Caco-2 (cell line): ENCODE results near the gene PKIG. TPM values are rescaled to one million over a fixed set of nuclear protein-coding genes. Genes with fewer than 3 reads are reported as not detected.

ENCODE experiments used
- BruUV-seq: library from RNA; stranded (reverse); fragments of 400-500 nt; replicated peaks from 2 replicates; lab custom pipeline; 2021; lab: Mats Ljungman, UMichigan
- CTCF ChIA-PET: fragments of 300-600 bp; sonication (Branson Sonifier 250); formaldehyde crosslinking; loops from one replicate; lab custom pipeline; 2022; ENCODE audit warnings: antibody characterized with exemption; lab: Charles Lee
- POLR2A ChIA-PET: fragments of 300-600 bp; sonication (Branson Sonifier 250); formaldehyde crosslinking; loops from one replicate; lab custom pipeline; 2022; ENCODE audit warnings: antibody characterized with exemption; lab: Charles Lee
- DNase-seq, 2 experiments: peaks; one replicate each; pipeline versions ENCODE4 v3.0.0 to v3.0.0-alpha.2; 2020 to 2022
- H3K27me3 ChIP-seq: replicated peaks from 2 replicates; pipeline ENCODE4 v1.6.0; 2011; ENCODE audit warnings: low read length; ENCODE audit not compliant: control insufficient read depth, insufficient read depth
- H3K36me3 ChIP-seq: 2 replicates; pipeline ENCODE4 v1.5.1; 2011; ENCODE audit warnings: low read length; ENCODE audit not compliant: control insufficient read depth, insufficient read depth
- H3K4me1 ChIP-seq: fragments of 250-450 bp; sonication (Bioruptor Pico); 2 replicates; pipeline ENCODE4 v1.5.1; 2020; ENCODE audit warnings: mild to moderate bottlenecking
- H3K4me3 ChIP-seq: 2 replicates; pipeline ENCODE4 v1.5.1; 2011; ENCODE audit warnings: low read depth, mild to moderate bottlenecking, control low read depth, low read length
- H3K9me3 ChIP-seq: fragments of 250-450 bp; sonication (Bioruptor Pico); 2 replicates; pipeline ENCODE4 v1.5.1; 2020; ENCODE audit warnings: mild to moderate bottlenecking, moderate library complexity
- H3K27ac Mint-ChIP-seq: one replicate; pipeline ENCODE4 v1.8.0; 2022; ENCODE audit warnings: mixed read lengths; ENCODE audit not compliant: unreplicated experiment
- H3K27me3 Mint-ChIP-seq: one replicate; pipeline ENCODE4 v1.8.0; 2022; ENCODE audit warnings: mixed read lengths; ENCODE audit not compliant: insufficient read depth, unreplicated experiment
- H3K36me3 Mint-ChIP-seq: one replicate; pipeline ENCODE4 v1.8.0; 2022; ENCODE audit warnings: mild to moderate bottlenecking, mixed read lengths; ENCODE audit not compliant: insufficient read depth, unreplicated experiment
- H3K4me1 Mint-ChIP-seq: one replicate; pipeline ENCODE4 v1.8.0; 2022; ENCODE audit warnings: low read depth, mixed read lengths; ENCODE audit not compliant: unreplicated experiment
- H3K4me3 Mint-ChIP-seq: one replicate; pipeline ENCODE4 v1.8.0; 2022; ENCODE audit warnings: mild to moderate bottlenecking, moderate library complexity, mixed read lengths; ENCODE audit not compliant: unreplicated experiment
- H3K9me3 Mint-ChIP-seq: one replicate; pipeline ENCODE4 v1.8.0; 2022; ENCODE audit warnings: mixed read lengths; ENCODE audit not compliant: unreplicated experiment
- CTCF ChIP-seq, 2 experiments: fragments of 200-600 bp in 1 of 2; IDR thresholded peaks; 1 replicate in 1 of 2; 2 replicates in 1 of 2; pipeline versions ENCODE4 v1.5.1 to v1.8.0; 2011 to 2022; ENCODE audit warnings: antibody characterized with exemption in 1 of 2, control low read depth in 1 of 2, inconsistent platforms in 1 of 2, low read depth in 1 of 2, low read length in 1 of 2, mild to moderate bottlenecking in 1 of 2, moderate library complexity in 1 of 2; ENCODE audit not compliant: insufficient read depth in 1 of 2, severe bottlenecking in 1 of 2, unreplicated experiment in 1 of 2
- intact Hi-C: fragments of 100-400 bp; cut with micrococcal nuclease; formaldehyde crosslinking; loops from one replicate; pipeline ENCODE4 v1.10.0; 2022; ENCODE audit not compliant: unreplicated experiment
- total RNA-seq: library from RNA; stranded (reverse); gene quantifications from 2 replicates; pipeline ENCODE4 v1.2.3, GENCODE V29; 2022

PKIG gene
- total RNA-seq, 1 experiment from 2014 or later: 25.9 TPM

GRCh38 chr20:44573501-44573869, 8.9 kb upstream of the PKIG start:
- Mint-ChIP-seq H3K27me3 (no peaks in the 10 kb centered on the region), H3K4me3 (no peak overlapping the region), H3K27ac (peak overlapping the region; percentile 33), H3K4me1 (peaks cover 21% of the 10 kb centered on the region), H3K36me3 (no peaks in the 10 kb centered on the region), H3K9me3 (peaks cover 5% of the 10 kb centered on the region)
- no peak for DNase-seq
- Histone ChIP-seq H3K36me3 (no peaks in the 10 kb centered on the region), H3K4me3 (no peak overlapping the region), H3K4me1 (0 out of 2 replicates have a peak, but pooled peaks cover 9% of the 10 kb centered on the region), H3K27me3 (no peaks in the 10 kb centered on the region), H3K9me3 (no peaks in the 10 kb centered on the region)
- POLR2A ChIA-PET: interaction anchor here (0.9 kb wide), 1 partner anchor 17 kb away, joined by 3 read pairs; no protein-coding TSS in a partner anchor
- TF ChIP-seq CTCF (IDR thresholded peaks at IDR 0.05; ENCODE audit: insufficient read depth in 1 of 2, low read depth in 1 of 2, low read length in 1 of 2, severe bottlenecking in 1 of 2, unreplicated experiment in 1 of 2): no peak
- BruUV-seq: no TSS peak
- CTCF ChIA-PET: no interaction called here
- intact Hi-C loops: no loop called here

- peaks cover 21% of the 10 kb centered on the region for H3K4me1 Mint-ChIP-seq
- POLR2A ChIA-PET: no interaction called here
- H3K9me3 Mint-ChIP-seq: peaks cover 9% of the 10 kb centered on the region
- no peak for DNase-seq
- no TSS peak for BruUV-seq
- no peaks in the 10 kb centered on the region for H3K27me3 Mint-ChIP-seq
- CTCF ChIA-PET: no interaction called here
- no peak overlapping the region for H3K27ac Mint-ChIP-seq
- no peaks in the 10 kb centered on the region for H3K36me3 ChIP-seq
- H3K27me3 ChIP-seq: no peaks in the 10 kb centered on the region
- H3K9me3 ChIP-seq: no peaks in the 10 kb centered on the region
- H3K36me3 Mint-ChIP-seq: no peaks in the 10 kb centered on the region
- H3K4me3 ChIP-seq: no peak overlapping the region
- 0 out of 2 replicates have a peak, but pooled peaks cover 9% of the 10 kb centered on the region for H3K4me1 ChIP-seq
- H3K4me3 Mint-ChIP-seq: no peak overlapping the region
- TF ChIP-seq CTCF (IDR thresholded peaks at IDR 0.05; ENCODE audit: insufficient read depth in 1 of 2, low read depth in 1 of 2, low read length in 1 of 2, severe bottlenecking in 1 of 2, unreplicated experiment in 1 of 2): no peak
- intact Hi-C loops: no loop called here
Measured at GRCh38 chr20:44574372-44574771, 8.0 kb upstream of the PKIG start.

- Histone ChIP-seq H3K9me3 (no peaks in the 10 kb centered on the region), H3K4me1 (0 out of 2 replicates have a peak, but pooled peaks cover 9% of the 10 kb centered on the region), H3K36me3 (no peaks in the 10 kb centered on the region), H3K4me3 (no peak overlapping the region), H3K27me3 (no peaks in the 10 kb centered on the region)
- CTCF ChIA-PET: interaction anchor here (1.0 to 1.6 kb wide), 7 partner anchors 10 to 309 kb away, joined by 3 to 9 read pairs (median 4); partner anchors contain the start of gene YWHAB
- POLR2A ChIA-PET: no interaction called here
- TF ChIP-seq CTCF (IDR thresholded peaks at IDR 0.05; ENCODE audit: insufficient read depth in 1 of 2, low read depth in 1 of 2, low read length in 1 of 2, severe bottlenecking in 1 of 2, unreplicated experiment in 1 of 2): peak; percentile 44 to 62
- Mint-ChIP-seq H3K27ac (no peak overlapping the region), H3K4me1 (peaks cover 21% of the 10 kb centered on the region), H3K9me3 (peaks cover 9% of the 10 kb centered on the region), H3K4me3 (no peak overlapping the region), H3K36me3 (no peaks in the 10 kb centered on the region), H3K27me3 (no peaks in the 10 kb centered on the region)
- intact Hi-C loops: loop anchor here (1.0 kb wide), 1 partner anchor 34 kb away; no protein-coding TSS in a partner anchor
- DNase-seq: peak in 1 of 2 experiments; percentile 48
- BruUV-seq: no TSS peak
Measured at GRCh38 chr20:44576297-44576696, 6.1 kb upstream of the PKIG start.
